ENCODE data around the gene FBN3. TPM values are rescaled to one million over a fixed set of nuclear protein-coding genes. Genes with fewer than 3 reads are reported as not detected.
"Not testable (repeated sequence)": the region's sequence is repeated elsewhere in the genome, so short reads cannot be mapped to it uniquely, and the experiment has no call there.

Gene FBN3
- not detected for total RNA-seq
- long read RNA-seq, result 0 reads

DNA sequence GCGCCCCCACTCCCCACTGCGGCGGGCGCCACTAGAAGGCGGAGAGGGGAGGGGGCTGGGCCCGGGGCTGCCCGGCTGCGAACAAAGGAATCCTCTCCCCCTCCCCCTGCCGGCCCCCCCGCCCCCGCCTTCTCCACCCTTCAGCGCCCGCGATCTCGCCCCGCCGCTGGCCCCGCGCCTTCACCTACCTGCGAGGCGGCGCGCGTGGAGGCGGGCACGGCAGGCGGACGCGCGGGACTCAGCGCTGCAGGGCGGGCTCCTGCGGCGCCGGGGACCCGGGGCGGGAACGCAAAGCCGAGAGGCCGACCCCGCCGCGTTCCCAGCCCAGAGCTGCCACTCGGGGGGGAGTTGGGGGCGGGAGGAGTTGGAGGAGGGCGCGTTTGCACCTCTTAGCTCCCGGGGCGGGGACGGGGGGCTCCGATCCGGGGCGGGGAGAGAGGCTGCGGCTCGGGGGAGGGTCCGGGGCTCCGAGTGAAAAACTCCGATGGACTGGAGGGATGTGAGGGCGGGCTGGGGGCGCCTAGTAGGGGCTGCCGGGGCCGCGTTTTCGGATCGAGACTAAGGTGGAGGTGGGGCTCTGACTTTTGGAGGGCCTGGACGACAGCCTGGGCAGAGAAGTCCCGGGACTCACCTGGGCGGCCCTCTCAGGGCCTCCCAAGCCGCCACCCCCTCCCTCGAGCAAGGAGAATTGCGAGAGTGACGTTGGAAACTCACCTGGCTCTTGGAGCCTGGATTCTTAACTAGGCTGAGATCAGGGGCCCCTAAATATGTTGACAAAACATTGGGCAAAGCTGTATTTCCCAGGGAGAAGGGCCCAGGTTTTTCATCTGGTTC is at the start of gene FBN3:
TSS of gene FBN3 (minus strand) at position 332 of the 834 bp plus-strand sequence. CDS start 2,112 bp downstream, outside the sequence.
- no peak for DNase-seq (ENCODE audit: low spot score)

DNA sequence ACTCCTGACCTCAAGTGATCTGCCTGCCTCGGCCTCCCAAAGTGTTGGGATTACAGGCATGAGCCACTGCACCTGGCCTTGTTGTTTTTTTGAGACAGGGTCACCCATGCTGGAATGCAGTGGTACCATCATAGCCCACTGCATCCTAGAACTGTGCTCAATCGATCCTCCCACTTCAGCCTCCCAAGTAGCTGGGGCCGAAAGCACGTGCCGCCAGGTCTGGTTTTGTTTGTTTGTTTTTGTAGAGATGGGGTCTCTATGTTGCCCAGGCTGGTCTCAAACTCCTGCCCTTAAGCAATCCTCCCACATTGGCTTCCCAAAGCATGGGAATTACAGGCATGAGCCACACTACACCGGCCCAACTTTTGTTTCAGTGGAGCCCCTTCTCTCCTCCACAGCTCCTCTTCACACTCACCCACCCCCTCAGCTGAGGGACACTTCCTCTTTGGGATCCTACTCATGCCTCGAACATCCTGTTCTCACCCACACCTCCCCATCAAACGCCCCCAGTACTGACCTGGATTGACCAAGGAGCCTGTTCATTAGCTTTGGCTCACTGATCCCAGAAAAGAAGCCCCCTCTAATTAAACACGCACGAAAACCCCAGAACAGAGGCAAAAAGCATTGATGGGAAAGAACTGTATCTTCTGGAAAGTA is 47.0 kb upstream of the FBN3 start:
- DNase-seq (ENCODE audit: low spot score), result no peak

DNA sequence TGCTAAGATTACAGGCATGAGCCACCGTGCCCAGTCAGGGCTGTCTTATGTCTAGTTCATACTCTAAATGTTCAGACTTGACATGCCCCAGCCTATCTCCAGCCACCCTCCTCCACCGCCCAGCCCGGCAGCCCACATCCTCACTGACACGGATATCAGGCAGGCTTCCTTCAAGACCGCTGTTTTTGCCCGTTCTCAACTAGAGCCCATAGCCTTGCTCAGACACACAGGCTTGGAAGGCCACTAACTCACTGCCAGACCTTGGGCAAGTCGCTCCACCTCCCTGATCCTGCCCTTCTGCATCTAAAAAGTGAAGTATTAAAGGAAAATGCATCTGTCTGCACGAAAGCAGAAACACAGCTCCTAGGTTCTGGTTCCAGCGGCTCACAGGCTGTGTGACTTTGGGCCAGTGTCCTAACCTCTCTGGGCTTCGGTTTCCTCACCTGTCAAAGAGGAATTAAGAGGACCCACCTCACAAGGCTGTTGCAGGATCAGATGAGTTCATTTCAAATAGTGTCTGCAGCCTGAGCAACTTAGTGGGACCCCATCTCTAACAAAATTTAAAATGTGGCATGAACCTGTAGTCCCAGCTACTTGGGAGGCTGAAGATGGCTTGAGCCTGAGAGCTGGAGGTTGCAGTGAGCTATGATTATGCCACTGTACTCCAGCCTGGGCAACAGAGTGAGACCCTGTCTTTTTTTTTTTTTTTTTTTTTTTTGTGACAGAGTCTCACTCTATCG is 45.3 kb upstream of the FBN3 start:
- no peak for DNase-seq (ENCODE audit: low spot score)

DNA sequence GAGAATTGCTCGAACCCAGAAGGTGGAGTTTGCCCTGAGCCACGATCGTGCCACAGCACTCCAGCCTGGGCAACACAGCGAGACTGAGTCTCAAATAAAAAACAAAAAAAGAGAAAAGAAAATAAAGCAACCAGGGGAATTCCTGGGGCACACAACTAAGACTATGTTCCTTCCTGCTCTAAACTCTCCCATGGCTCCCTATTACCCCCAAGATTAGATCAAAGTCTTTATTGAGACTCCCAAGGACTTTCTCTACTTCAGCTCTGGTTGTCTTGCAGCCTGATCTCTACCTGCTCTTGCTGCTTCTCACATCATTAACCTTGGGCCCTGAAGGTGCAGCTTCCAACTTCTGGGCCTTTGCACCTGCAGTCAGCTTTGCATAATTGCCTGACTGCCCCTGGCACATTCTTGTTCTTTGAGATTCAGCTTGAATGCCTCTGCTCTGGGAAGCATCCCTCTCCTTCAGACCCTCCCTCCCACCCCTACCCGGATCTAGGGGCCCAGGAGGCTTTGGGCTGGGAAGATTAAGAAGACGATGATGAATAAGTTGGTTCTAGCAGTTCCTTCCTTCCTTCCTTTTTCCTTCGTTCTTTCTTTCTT is 42.9 kb upstream of the FBN3 start:
- DNase-seq (ENCODE audit: low spot score), result no peak

DNA sequence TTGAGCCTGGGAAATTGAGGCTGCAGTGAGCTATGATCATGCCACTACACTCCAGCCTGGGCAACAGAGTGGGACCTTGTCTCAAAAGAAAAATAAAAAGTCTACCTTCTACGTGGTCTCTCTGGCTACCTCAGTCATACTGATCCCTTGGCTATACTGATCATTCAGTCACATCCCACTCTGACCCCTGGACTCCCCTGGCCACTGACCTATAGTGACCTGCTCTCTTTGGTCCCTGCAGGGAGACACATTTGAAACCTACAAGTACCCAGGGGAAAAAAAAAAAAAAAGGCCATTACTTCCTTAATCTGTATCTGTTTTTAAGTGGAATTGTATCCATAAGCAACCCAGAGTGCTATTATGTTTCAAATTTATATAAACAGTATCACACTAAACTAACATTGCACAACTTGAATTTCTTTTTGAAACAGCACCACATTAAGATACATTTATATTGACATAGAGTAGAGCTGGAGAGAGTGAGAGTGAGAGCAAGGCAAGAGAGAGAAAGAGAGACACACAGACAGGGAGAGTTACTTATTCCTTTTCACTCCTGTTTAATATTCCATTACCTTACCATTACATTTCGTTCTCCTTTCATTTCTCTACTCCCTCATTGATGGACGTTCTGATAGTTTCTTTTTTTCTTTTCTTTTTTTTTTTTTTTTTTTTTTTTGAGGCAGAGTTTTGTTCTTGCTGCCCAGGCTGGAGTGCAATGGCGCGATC is 36.1 kb upstream of the FBN3 start:
- DNase-seq (ENCODE audit: low spot score), result no peak

DNA sequence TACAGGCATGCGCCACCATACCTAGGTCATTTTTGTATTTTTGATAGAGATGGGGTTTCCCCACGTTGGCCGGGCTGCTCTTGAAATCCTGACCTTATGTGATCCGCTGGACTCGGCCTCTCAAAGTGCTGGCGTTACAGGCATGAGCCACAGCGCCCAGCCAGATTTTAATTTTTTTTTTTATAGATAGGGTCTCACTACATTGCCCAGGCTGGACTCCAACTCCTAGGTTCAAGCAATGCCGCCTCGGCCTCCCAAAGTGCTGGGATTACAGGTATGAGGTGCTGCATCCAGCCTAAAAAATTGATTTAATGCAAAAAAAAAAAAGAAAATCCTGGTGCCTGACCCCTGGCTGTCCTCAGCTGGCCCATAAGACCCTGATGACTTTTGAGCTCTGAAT is 34.9 kb upstream of the FBN3 start:
- DNase-seq (ENCODE audit: low spot score), result no peak

DNA sequence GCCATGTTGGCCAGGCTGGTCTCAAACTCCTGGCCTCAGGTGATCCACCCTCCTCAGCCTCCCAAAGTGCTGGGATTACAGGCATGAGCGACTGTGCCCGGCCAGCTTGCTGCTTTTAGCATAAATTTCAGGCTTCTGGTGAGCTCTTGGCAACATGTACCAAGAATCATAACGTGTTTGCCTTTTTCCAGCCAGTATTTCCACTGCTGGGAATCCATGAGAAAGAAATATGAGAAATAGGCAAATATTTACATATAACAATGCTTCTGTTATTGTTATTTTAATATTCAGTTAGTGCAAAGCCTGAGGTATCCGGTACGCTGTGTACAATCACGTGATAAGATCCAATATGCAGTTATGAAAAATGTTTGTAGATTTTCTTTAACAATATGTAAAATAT is 30.6 kb upstream of the FBN3 start:
- no peak for DNase-seq (ENCODE audit: low spot score)

DNA sequence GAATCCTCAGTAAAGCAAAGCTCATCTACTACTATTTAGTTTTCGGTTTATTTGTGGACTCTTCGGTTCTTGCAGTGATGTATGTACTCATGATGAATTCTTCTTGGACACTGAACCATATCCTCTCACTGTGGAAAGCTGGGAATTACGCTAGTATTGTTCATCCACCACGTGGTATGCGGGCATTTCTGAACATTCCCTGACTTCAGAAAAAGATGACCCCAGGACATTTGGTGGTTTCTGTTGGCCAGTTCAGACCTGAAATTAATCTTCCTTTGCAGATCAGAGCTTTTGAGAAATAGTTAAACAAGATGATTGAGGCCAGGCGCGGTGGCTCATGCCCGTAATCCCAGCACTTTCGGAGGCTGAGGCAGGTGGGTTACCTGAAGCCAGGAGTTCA is 25.3 kb upstream of the FBN3 start:
- DNase-seq (ENCODE audit: low spot score), result no peak

DNA sequence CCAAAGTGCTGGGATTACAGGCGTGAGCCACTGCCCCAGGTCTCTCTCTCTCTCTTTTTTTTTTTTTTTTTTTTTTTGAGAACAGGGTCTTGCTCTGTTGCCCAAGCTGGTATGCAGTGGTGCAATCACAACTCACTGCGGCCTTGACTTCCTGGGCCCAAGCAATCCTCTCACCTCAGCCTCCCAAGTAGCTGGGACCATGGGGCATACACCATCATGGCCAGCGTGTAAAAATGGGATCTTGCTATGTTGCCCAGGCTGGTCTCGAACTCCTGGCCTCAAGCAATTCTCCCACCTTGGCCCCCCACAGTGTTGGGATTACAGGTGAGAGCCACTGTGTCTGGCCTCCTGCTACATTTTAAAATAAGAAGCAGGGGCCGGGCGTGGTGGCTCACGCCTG is 19.1 kb upstream of the FBN3 start:
- no peak for DNase-seq (ENCODE audit: low spot score)

DNA sequence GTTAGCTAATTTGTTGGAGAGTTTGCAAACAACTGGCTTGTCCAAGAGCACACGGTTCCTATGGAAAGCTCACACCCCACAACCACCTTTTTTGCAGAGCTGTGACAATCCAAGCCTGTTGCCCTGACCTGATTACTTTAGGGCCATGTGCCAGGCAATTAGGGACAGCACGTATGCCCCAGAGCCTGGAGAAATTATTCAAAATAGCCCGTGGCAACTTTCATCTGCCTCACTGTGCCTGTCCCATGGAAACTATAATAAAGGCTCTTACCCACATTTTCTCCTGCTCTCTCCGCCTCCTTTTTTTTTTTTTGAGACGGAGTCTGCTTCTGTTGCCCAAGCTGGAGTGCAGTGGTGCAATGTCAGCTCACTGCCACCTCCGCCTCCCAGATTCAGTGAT is 18.6 kb upstream of the FBN3 start:
- DNase-seq (ENCODE audit: low spot score), result no peak

DNA sequence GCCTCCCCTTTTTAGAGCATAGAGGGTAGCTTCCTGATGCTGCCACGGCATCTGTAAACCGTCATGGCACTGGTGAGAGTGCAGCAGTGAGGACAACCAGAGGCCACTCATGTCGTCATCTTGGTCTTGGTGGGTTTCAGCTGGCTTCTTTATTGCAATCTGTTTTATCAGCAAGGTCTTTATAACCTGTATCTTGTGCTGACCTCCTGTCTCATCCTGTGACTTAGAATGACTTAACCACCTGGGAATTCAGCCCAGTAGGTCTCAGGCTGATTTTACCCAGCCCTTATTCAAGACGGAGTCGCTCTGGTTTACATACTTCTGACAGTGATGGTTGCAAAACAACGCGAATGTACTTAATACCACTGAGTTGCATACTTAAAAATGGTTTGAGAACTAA is 14.4 kb upstream of the FBN3 start:
- DNase-seq (ENCODE audit: low spot score), result no peak

DNA sequence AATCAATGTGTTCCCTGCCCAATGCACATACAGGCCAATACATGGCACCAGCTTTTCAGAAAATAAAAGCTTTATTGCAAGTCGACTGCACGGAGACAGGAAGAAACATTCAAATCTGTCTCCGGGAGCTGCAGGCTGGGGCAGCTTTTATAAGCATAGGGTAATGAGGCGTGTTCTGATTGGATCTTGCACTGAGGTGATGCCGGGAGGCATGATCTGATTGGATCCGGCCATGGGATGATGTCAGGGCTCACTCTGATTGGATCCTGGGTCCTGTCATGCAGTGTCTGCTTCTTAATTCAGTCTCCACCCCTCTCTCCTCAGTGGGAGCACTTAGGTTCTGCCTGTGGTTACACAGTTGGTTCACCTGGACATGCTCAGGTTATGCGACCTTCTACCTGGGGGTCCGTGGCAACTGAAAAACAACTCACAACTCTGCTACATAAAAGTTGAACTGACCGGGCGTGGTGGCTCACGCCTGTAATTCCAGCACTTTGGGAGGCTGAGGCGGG is 11.8 kb upstream of the FBN3 start:
- DNase-seq (ENCODE audit: low spot score), result no peak

DNA sequence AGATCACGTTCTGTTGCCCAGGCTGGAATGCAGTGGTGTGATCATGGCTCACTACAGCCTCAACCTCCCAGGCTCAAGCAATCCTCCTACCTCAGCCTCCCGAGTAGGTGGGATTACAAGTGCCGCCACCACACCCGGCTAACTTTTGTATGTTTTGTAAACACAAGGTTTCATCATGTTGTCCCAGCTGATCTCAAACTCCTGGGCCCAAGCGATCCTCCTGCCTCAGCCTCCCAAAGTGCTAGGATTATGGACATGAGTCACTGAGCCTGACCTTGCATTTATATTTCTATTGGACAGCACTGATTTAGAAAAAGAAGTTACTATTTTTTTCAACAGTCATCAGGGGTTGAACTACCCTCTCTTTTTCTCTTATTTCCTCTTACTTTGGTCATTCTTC is 9.9 kb upstream of the FBN3 start:
- DNase-seq (ENCODE audit: low spot score), result not testable (repeated sequence)

DNA sequence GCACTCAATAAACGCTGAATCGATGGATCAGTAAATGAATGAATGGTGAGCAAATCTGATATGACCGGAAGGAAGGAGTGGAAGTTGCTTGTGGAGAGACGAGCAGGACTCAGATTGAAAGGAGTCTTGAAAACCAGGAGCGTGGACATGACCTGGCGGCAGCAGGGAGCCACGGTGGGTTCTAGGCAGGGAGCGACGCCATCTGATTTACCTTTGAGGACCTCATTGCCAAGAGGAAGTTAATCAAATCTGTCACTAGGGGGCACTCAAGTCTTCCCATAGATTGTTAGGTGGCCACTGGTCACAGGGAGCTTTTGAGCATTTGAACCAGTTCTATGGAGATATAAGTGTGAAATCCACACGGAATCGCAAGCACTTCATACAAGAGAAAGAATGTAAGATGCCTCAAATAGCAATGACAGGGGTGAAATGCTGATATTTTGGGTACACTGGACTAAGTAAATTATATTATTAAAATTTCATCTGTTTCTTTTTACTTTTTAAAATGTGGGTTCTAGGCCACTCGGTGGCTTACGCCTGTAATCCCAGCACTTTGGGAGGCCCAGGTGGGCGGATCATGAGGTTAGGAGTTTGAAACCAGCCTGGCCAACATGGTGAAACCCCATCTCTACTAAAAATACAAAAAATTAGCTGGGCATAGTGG is 9.2 kb upstream of the FBN3 start:
- no peak for DNase-seq (ENCODE audit: low spot score)

DNA sequence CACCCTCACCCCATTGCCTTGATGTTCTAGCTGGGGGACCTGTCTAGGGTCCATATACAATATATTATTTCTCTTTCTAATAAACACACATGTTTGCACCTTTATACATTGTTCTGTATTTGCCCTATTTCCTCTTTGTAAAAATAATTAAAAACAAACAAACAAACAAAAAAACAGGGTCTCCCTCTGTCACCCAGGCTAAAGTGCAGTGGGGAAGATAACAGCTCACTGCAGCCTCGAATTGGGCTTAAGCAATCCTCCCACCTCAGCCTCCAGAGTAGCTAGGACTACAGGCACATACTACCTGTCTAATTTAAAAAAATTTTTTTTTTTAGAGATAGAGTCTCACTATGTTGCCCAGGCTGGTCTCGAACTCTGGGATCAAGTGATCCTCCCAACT is 5.9 kb upstream of the FBN3 start:
- DNase-seq (ENCODE audit: low spot score), result no peak

DNA sequence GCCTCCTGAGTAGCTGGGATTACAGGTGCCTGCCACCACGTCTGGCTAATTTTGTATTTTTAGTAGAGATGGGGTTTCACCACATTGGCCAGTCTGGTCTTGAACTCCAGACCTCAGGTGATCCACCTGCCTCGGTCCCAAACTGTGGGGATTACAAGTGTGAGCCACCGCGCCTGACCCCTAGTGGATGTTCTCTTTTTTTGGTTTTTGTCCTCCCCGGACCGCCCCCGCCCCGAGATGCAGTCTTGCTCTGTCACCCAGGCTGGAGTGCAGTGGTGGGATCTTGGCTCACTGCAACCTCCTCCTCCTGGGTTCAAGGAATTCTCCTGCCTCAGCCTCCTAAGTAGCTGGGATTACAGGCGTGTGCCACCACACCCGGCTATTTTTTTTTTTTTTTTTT is 4.6 kb upstream of the FBN3 start:
- not testable (repeated sequence) for DNase-seq (ENCODE audit: low spot score)

DNA sequence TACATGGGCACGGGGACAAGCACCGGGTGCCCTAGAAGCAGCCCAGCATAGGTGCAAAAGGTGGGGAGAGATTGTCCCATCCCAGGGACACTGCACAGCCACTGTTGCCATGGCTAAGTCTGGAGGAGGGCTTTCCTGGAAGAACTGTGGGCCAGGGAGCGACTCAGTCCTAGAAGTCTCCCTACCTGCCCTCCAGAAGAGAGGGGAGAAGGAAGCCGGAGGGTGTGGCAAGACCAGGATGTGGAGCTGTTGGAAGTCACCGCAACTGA is 2.3 kb upstream of the FBN3 start:
- no peak for DNase-seq (ENCODE audit: low spot score)

DNA sequence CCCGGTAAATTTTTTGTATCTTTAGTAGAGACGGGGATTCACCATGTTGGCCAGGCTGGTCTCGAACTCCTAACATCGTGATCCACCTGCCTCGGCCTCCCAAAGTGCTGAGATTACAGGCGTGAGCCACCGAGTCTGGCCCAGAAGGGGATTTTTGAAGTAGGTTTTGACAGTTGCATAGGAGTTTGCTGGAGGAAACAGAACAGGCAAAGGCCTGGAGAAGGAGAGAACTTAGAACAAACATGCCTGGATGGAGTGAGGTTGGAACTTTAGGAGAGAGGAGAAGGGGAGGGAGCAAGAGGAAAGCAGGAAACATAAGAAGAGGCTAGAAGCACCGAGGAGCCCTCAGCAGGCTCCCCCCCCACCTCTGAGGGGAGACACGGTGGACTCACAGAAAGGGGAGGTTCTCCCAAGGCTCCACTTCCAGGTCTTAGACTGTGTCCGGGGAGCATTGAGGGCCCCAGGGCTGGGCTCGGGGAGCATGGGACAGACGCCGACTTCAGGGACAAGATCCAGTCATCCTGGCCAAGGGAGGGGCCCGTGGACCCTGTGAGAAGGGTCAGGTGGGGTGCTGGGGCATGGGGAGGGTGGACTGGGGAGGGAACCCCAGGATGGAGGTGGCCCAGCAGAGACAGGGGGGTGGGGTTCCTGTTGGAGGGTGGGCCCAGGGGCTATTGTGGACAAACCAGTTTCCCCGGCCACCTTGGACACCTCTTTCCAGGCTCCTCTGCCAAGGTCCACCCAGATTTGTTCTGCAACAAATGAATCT is 1.8 kb upstream of the FBN3 start:
- DNase-seq (ENCODE audit: low spot score), result no peak

DNA sequence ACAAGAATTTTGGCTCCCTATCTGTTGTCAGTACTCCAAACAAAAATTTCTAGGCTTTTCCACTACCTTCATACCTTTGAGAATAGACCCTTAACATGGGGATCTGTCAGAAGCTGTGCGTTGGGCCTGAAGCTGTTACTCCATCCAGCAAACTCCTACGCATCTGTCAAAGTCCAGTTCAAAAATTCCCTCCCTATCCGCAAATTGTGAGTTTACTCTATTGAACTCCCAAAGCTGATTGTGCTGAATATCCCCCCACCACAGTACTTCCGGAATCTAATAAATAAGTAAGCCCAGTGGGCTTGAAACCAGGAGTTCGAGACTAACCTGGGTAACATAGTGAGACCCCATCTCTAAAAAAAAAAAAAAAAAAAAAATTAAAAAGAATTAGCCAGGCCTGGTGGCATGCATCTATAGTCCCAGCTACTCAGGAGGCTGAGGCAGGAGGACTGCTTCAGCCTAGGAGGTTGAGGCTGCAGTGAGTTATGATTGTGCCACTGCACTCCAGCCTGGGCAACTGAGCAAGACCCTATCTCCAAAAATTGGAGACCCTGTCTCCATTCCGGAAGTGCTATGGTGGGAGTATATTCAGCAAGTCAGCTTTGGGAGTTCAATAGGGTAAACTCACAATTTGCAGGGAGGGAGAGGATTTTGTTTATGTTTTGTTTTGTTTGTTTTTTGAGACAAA is 930 bp upstream of the FBN3 start:
- DNase-seq (ENCODE audit: low spot score), result no peak

Measured in mesenteric fat pad (tissue), 1 donor.